HepG2 (cell line): Measurements from ENCODE around the gene PRKN.

Experiments
- CTCF ChIP-seq: sonication (generic); formaldehyde crosslinking; IDR thresholded peaks from 2 replicates; pipeline ENCODE4 v1.5.0; 2020; ENCODE audit warnings: mild to moderate bottlenecking, missing genetic modification reagents, moderate library complexity
- GABPA ChIP-seq, 2 experiments: IDR thresholded peaks; 2 replicates each; pipeline ENCODE4 v1.6.1; 2011 to 2016; ENCODE audit warnings: low read depth in 2 of 2, low read length in 1 of 2, missing biosample characterization in 1 of 2, missing genetic modification characterization in 1 of 2
- SMAD3 ChIP-seq: sonication (generic); formaldehyde crosslinking; IDR thresholded peaks from 2 replicates; pipeline ENCODE4 v1.4.0; 2020; ENCODE audit warnings: missing genetic modification reagents
- U2AF1 ChIP-seq: fragments of 200-400 bp; formaldehyde crosslinking; optimal IDR thresholded peaks from 2 replicates; pipeline ENCODE3; 2017; ENCODE audit warnings: mild to moderate bottlenecking, low read depth, low read length
- ZNF512B ChIP-seq: sonication (generic); formaldehyde crosslinking; IDR thresholded peaks from 2 replicates; pipeline ENCODE4 v1.5.1; 2020; ENCODE audit warnings: missing genetic modification reagents, mild to moderate bottlenecking, borderline replicate concordance
- ZNF580 ChIP-seq: IDR thresholded peaks from 2 replicates; pipeline ENCODE4 v1.6.1; 2016; ENCODE audit warnings: low read depth, borderline replicate concordance

GRCh38 chr6:162772466-162772865 lies 44.9 kb upstream of the PRKN start:
- TF ChIP-seq ZNF512B (CRISPR knock-in tag) (no peak), GABPA (IDR thresholded peaks at IDR 0.05; ENCODE audit: low read depth, low read length) (no peak), GABPA (CRISPR knock-in tag; IDR thresholded peaks at IDR 0.05; ENCODE audit: low read depth) (no peak), SMAD3 (CRISPR knock-in tag) (no peak), ZNF580 (CRISPR knock-in tag) (no peak), CTCF (no peak), U2AF1 (no peak)
